B cell (primary cell): ENCODE data around the gene DCTN3. TPM values are rescaled to one million over a fixed set of nuclear protein-coding genes. Genes with fewer than 3 reads are reported as not detected.

ENCODE experiments used
- ATAC-seq: fragments of 200-7000 bp; cut with Tn5 transposase; one replicate; pipeline ENCODE4 v1.10.0; 2021; ENCODE audit warnings: low read depth, mild to moderate bottlenecking, moderate number of reproducible peaks, moderate library complexity
- CTCF ChIA-PET: fragments of 350-600 bp; sonication (Branson Sonifier 250); formaldehyde crosslinking; loops from one replicate; lab custom pipeline; 2021; ENCODE audit warnings: antibody characterized with exemption, inconsistent platforms; lab: Charles Lee
- POLR2A ChIA-PET: fragments of 350-600 bp; sonication (Branson Sonifier 250); formaldehyde crosslinking; loops from one replicate; lab custom pipeline; 2021; ENCODE audit warnings: antibody characterized with exemption; lab: Charles Lee
- DNase-seq: peaks from one replicate; pipeline ENCODE4 v3.0.0; 2013
- H2AFZ ChIP-seq: 2 replicates; pipeline ENCODE4 v1.6.1; 2012; ENCODE audit warnings: mild to moderate bottlenecking, low read depth, low read length; ENCODE audit not compliant: insufficient read depth, poor library complexity, severe bottlenecking
- H3K27ac ChIP-seq, 2 donors: 1 replicate in 1 of 2; 2 replicates in 1 of 2; pipeline ENCODE4 v1.5.1; 2012 to 2013; ENCODE audit warnings: low read length in 2 of 2, mild to moderate bottlenecking in 2 of 2, moderate library complexity in 1 of 2
- H3K27me3 ChIP-seq, 4 experiments: fragments of 200-600 bp in 1 of 4; sonication (generic) in 1 of 4; replicated peaks in 1 of 4; 1 replicate in 2 of 4; 2 replicates in 2 of 4; pipeline versions ENCODE4 v1.6.1 to v1.7.0; 2013 to 2016; ENCODE audit warnings: low read length in 3 of 4, mild to moderate bottlenecking in 2 of 4, mixed read lengths in 1 of 4, moderate library complexity in 1 of 4; ENCODE audit not compliant: insufficient read depth in 4 of 4, control insufficient read depth in 3 of 4; ENCODE audit errors: control extremely low read depth in 1 of 4
- H3K36me3 ChIP-seq, 2 experiments: replicated peaks in 1 of 2; 1 replicate in 1 of 2; 2 replicates in 1 of 2; pipeline versions ENCODE4 v1.6.1 to v1.7.1; 2013; ENCODE audit warnings: low read length in 1 of 2; ENCODE audit not compliant: insufficient read depth in 2 of 2, control insufficient read depth in 1 of 2; ENCODE audit errors: control extremely low read depth in 1 of 2, extremely low read depth in 1 of 2
- H3K4me1 ChIP-seq, 2 donors: fragments of 200-600 bp in 1 of 2; sonication (generic) in 1 of 2; 1 replicate in 1 of 2; 2 replicates in 1 of 2; pipeline versions ENCODE4 v1.5.1 to v1.6.1; 2013 to 2017; ENCODE audit warnings: low read length in 2 of 2; ENCODE audit not compliant: control insufficient read depth in 2 of 2, insufficient read depth in 2 of 2
- H3K4me2 ChIP-seq: replicated peaks from 2 replicates; pipeline ENCODE3; 2012; ENCODE audit warnings: mild to moderate bottlenecking, low read depth, low read length; ENCODE audit not compliant: poor library complexity, severe bottlenecking
- H3K4me3 ChIP-seq, 5 experiments: fragments of 200-600 bp in 1 of 5; sonication (generic) in 1 of 5; 1 replicate in 3 of 5; 2 replicates in 2 of 5; pipeline versions ENCODE4 v1.5.1 to v1.7.0; 2011 to 2016; ENCODE audit warnings: low read length in 4 of 5, mild to moderate bottlenecking in 4 of 5, low read depth in 2 of 5, control low read depth in 1 of 5, moderate library complexity in 1 of 5; ENCODE audit not compliant: insufficient read depth in 1 of 5; ENCODE audit errors: control extremely low read depth in 1 of 5, extremely low read depth in 1 of 5
- H3K79me2 ChIP-seq: fragments of 200-600 bp; sonication (generic); one replicate; pipeline ENCODE4 v1.6.0; 2016; ENCODE audit warnings: low read length; ENCODE audit not compliant: control insufficient read depth, insufficient read depth
- H3K9ac ChIP-seq: fragments of 200-600 bp; sonication (generic); 2 replicates; pipeline ENCODE4 v1.6.1; 2017; ENCODE audit warnings: mild to moderate bottlenecking, low read length, moderate library complexity
- H3K9me3 ChIP-seq, 3 donors: one replicate each; pipeline versions ENCODE4 v1.6.1 to v1.7.1; 2013; ENCODE audit warnings: low read length in 2 of 3; ENCODE audit not compliant: control insufficient read depth in 2 of 3, insufficient read depth in 1 of 3; ENCODE audit errors: control extremely low read depth in 1 of 3
- H4K20me1 ChIP-seq: 2 replicates; pipeline ENCODE4 v1.6.0; 2012; ENCODE audit warnings: mild to moderate bottlenecking, low read length; ENCODE audit not compliant: insufficient read depth, control insufficient read depth, poor library complexity, severe bottlenecking
- H3K27ac Mint-ChIP-seq: one replicate; pipeline ENCODE4 v1.8.0; 2021; ENCODE audit warnings: mixed read lengths
- H3K27me3 Mint-ChIP-seq: one replicate; pipeline ENCODE4 v1.8.0; 2021; ENCODE audit warnings: mixed read lengths
- H3K4me1 Mint-ChIP-seq: one replicate; pipeline ENCODE4 v1.8.0; 2021; ENCODE audit warnings: mixed read lengths
- H3K4me3 Mint-ChIP-seq: one replicate; pipeline ENCODE4 v1.8.0; 2021; ENCODE audit warnings: mixed read lengths
- H3K9me3 Mint-ChIP-seq: one replicate; pipeline ENCODE4 v1.8.0; 2022; ENCODE audit warnings: mixed read lengths; ENCODE audit not compliant: insufficient read depth
- CTCF ChIP-seq: fragments of 200-600 bp; IDR thresholded peaks from one replicate; pipeline ENCODE4 v1.8.0; 2022; ENCODE audit warnings: antibody characterized with exemption, mild to moderate bottlenecking
- EZH2 ChIP-seq: IDR thresholded peaks from 2 replicates; pipeline ENCODE4 v1.6.1; 2012; ENCODE audit warnings: borderline replicate concordance, low read depth, mild to moderate bottlenecking, moderate library complexity, low read length; ENCODE audit not compliant: insufficient read depth, poor library complexity, severe bottlenecking
- WGBS: methylation state at CpG from one replicate; pipeline ENCODE4 v1.1.5; 2013; ENCODE audit warnings: missing lambda C conversion rate; ENCODE audit not compliant: insufficient coverage; 5-methylcytosine and 5-hydroxymethylcytosine counted together
- intact Hi-C: fragments of 100-400 bp; cut with micrococcal nuclease; formaldehyde crosslinking; loops from one replicate; pipeline ENCODE4 v1.10.0; 2022
- polyA plus RNA-seq: library from polyadenylated mRNA; depleted of rRNA; stranded (reverse); fragments of >200 nt; gene quantifications from 2 replicates; pipeline ENCODE4 v1.2.3, GENCODE V29; 2012
- total RNA-seq, 2 donors: library from RNA; stranded (reverse); fragments of 120-200 nt in 1 of 2; gene quantifications; 1 replicate in 1 of 2; 2 replicates in 1 of 2; pipeline versions ENCODE4 v1.2.3 to v1.2.4, GENCODE V29; 2013 to 2022

DCTN3 gene
- total and polyA plus RNA-seq, 2 donors (not counting 1 experiment from before 2014, with no cell fraction given) = 48.2 to 75.0 TPM

DNA sequence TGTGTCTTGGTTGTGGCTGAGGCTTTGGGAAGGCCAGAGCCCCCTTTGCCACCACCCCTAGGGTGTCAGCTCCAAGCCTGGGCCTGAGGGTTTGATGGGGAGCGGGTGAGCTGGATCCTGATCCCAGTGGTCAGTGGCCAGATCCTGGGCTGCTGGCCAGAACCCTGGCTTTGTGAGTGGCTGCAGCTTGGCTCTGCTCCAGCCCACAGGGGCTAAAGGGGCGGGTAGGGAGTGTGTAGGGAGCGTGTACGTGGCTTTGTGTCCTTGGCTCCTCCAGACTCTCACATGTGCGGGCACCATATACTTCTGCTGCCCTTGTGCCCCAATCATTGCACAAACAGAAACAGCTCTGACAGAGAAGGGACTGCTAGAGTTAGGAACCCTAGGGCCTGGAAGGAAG, 30.5 kb upstream of the DCTN3 start:
- Mint-ChIP-seq H3K4me3 (no peak overlapping the region), H3K9me3 (no peaks in the 10 kb centered on the region), H3K4me1 (peaks cover 39% of the 10 kb centered on the region), H3K27me3 (peaks cover 3% of the 10 kb centered on the region), H3K27ac (no peak overlapping the region)
- Histone ChIP-seq H4K20me1 (peaks cover 14% of the 10 kb centered on the region), H3K4me1 (peaks cover 16 to 17% of the 10 kb centered on the region in 2 donors), H3K27ac (no peak overlapping the region), H3K36me3 (peaks cover 0 to 18% of the 10 kb centered on the region in 2 experiments), H3K79me2 (peaks cover 19% of the 10 kb centered on the region), H3K4me3 (no peak overlapping the region), H2AFZ (no peak overlapping the region), H3K9me3 (no peaks in the 10 kb centered on the region), H3K4me2 (no peak overlapping the region), H3K27me3 (no peaks in the 10 kb centered on the region), H3K9ac (no peak overlapping the region)
- TF ChIP-seq CTCF (no peak), EZH2 (no peak)
- ChIA-PET CTCF (no interaction called here), POLR2A (no interaction called here)
- intact Hi-C loops = no loop called here
- ATAC-seq (no peak), DNase-seq (no peak)
- 100% methylated on average over 4 of the region's 5 CpGs for WGBS

DNA sequence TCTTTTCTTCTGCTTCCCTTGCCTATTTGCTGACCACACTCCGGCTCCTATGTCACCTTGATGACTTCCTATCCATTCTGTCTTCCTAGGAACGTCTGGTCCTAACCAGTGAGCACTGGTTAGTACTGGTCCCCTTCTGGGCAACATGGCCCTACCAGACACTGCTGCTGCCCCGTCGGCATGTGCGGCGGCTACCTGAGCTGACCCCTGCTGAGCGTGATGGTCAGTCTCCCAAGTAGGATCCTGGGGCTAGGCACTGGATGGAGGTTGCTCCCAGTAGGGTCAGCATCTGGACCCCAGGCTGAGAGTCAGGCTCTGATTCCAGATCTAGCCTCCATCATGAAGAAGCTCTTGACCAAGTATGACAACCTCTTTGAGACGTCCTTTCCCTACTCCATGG, 28.4 kb upstream of the DCTN3 start:
- DNase-seq (no peak), ATAC-seq (no peak)
- Histone ChIP-seq H3K4me1 (peaks cover 16 to 17% of the 10 kb centered on the region in 2 donors), H3K36me3 (peaks cover 0 to 18% of the 10 kb centered on the region in 2 experiments), H3K9ac (no peak overlapping the region), H3K27ac (no peak overlapping the region), H3K4me3 (no peak overlapping the region), H4K20me1 (peaks cover 14% of the 10 kb centered on the region), H3K27me3 (no peaks in the 10 kb centered on the region), H2AFZ (no peak overlapping the region), H3K9me3 (no peaks in the 10 kb centered on the region), H3K79me2 (peaks cover 19% of the 10 kb centered on the region), H3K4me2 (no peak overlapping the region)
- no peaks in the 10 kb centered on the region for H3K27me3 Mint-ChIP-seq
- H3K4me3 Mint-ChIP-seq = peak overlapping the region; percentile 44
- POLR2A ChIA-PET = no interaction called here
- whole genome bisulfite sequencing = 96% methylated on average over 8 of the region's 8 CpGs
- intact Hi-C loops = no loop called here
- TF ChIP-seq EZH2 (no peak), CTCF (no peak)
- H3K4me1 Mint-ChIP-seq = peaks cover 39% of the 10 kb centered on the region
- CTCF ChIA-PET = interaction anchor here (0.9 to 3.3 kb wide), 4 partner anchors 11 to 54 kb away, joined by 3 to 36 read pairs (median 26); partner anchors contain the start of genes CCL27 and SIGMAR1
- no peak overlapping the region for H3K27ac Mint-ChIP-seq
- no peaks in the 10 kb centered on the region for H3K9me3 Mint-ChIP-seq
